Muscle of arm (tissue), 12 donors: ENCODE data around the gene CWC27. TPM values are rescaled to one million over a fixed set of nuclear protein-coding genes. Genes with fewer than 3 reads are reported as not detected.

Experiments
- DNase-seq: peaks from one replicate; pipeline ENCODE4 v3.0.0-alpha.2; 2013
- polyA plus RNA-seq, 12 donors: library from polyadenylated mRNA; unstranded; fragments of 120-200 nt; gene quantifications; one replicate each; pipeline ENCODE4 v1.2.1, GENCODE V29; 2013; ENCODE audit not compliant: insufficient read length in 12 of 12

The CWC27 gene
- polyA plus RNA-seq, 12 donors = 21.9 to 40.1 (median 25.4) TPM; not detected in 1

DNA sequence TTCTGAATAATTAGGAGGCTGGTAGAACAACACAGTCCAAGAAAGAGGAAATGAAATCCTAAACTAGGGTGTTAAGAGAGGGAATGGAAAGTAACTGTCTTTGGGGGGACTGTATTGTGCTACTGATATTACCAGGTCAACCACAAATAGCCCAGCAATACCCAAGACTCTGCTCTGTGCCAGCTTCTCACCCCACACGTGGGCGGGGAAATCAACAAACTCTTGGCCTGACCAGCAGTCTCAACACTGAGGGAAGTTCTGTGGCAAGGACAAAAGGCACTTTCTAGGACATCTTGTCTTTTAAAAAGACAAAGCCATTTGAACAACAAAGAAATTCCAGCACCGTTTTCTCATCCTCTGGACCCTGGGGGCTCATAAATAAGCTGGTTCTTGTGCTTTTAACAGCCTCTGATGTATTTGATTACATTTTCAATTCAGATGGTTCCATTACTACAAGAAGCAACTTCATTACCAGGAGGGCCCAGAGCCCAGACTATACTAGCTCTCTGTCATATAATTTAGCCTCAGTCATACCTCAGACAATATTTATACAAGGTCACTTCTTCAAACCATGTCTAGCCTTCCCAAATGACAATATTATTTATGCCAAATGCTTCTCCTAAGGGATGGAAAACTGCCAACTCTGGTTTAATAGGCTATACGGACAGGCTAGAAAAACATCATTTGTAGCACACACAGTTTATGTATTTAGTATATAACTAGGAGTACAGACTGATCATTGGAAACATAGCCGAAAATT lies 297.8 kb downstream of the CWC27 start:
- DNase-seq = no peak

GRCh38 chr5:65067147-65067506 lies 298.4 kb downstream of the CWC27 start:
- no peak for DNase-seq

Other genes with a start within 250 kb of the CWC27 start
- 1 to 10 TPM in 2 of 12 donors, under 1 TPM in 7, not detected in 3; 0.43 to 1.1 (median 0.77) TPM for gene SHISAL2B, start 78.4 kb upstream of the CWC27 start, polyA plus RNA-seq
- 10 to 100 TPM in 11 of 12 donors, not detected in 1; 10.5 to 14.9 (median 12.7) TPM for gene SREK1IP1, start 239 bp upstream of the CWC27 start, polyA plus RNA-seq